H1 (cell line): ENCODE data around the gene SMARCAL1. TPM values are rescaled to one million over a fixed set of nuclear protein-coding genes. Genes with fewer than 3 reads are reported as not detected.
A peak's percentile ranks its signal among the peaks of the same experiment; 100 is the strongest.

Experiments used
- CTCF ChIA-PET: fragments of 300-600 bp; sonication (Branson Sonifier 250); formaldehyde crosslinking; loops from one replicate; lab custom pipeline; 2021; ENCODE audit not compliant: partially characterized antibody; lab: Charles Lee
- POLR2A ChIA-PET: fragments of 300-600 bp; sonication (Branson Sonifier 250); formaldehyde crosslinking; loops from one replicate; lab custom pipeline; 2021; ENCODE audit warnings: inconsistent platforms; ENCODE audit not compliant: partially characterized antibody; lab: Charles Lee
- DNase-seq, 2 experiments: peaks; one replicate each; pipeline versions ENCODE4 v3.0.0 to v3.0.0-alpha.2; 2010 to 2022; ENCODE audit warnings: low spot score in 2 of 2, low read depth in 1 of 2, mixed read lengths in 1 of 2
- FAIRE-seq: peaks from 2 replicates; lab custom pipeline; 2011; peaks lifted over from hg19 to GRCh38; lab: Jason Lieb, UNC
- H2AFZ ChIP-seq: 2 replicates; pipeline ENCODE4 v1.8.1; 2012; ENCODE audit warnings: low read length, inconsistent platforms
- H2AK5ac ChIP-seq: 2 replicates; pipeline ENCODE4 v1.6.1; 2013; ENCODE audit warnings: low read depth, low read length
- H2BK120ac ChIP-seq: replicated peaks from 2 replicates; pipeline ENCODE3; 2013; ENCODE audit warnings: low read depth, low read length, inconsistent platforms
- H2BK12ac ChIP-seq: 2 replicates; pipeline ENCODE4 v1.6.1; 2013; ENCODE audit warnings: low read depth, low read length
- H2BK15ac ChIP-seq: 2 replicates; pipeline ENCODE4 v1.6.1; 2013; ENCODE audit warnings: low read length
- H2BK20ac ChIP-seq: 2 replicates; pipeline ENCODE4 v1.6.1; 2013; ENCODE audit warnings: low read length
- H2BK5ac ChIP-seq: 2 replicates; pipeline ENCODE4 v1.6.1; 2013; ENCODE audit warnings: low read depth, low read length
- H3K14ac ChIP-seq: 2 replicates; pipeline ENCODE4 v1.6.1; 2013; ENCODE audit warnings: inconsistent platforms; ENCODE audit not compliant: insufficient read length
- H3K18ac ChIP-seq: 2 replicates; pipeline ENCODE4 v1.6.1; 2013; ENCODE audit warnings: low read length; ENCODE audit errors: extremely low read depth
- H3K23ac ChIP-seq: 2 replicates; pipeline ENCODE4 v1.6.1; 2013; ENCODE audit warnings: inconsistent platforms; ENCODE audit not compliant: insufficient read length
- H3K23me2 ChIP-seq: 2 replicates; pipeline ENCODE4 v1.6.1; 2013; ENCODE audit warnings: low read depth, low read length
- H3K27ac ChIP-seq: 2 replicates; pipeline ENCODE4 v1.6.1; 2011; ENCODE audit warnings: low read depth, low read length, inconsistent platforms
- H3K27me3 ChIP-seq, 4 experiments: replicated peaks in 1 of 4; 1 replicate in 1 of 4; 2 replicates in 3 of 4; pipeline versions ENCODE4 v1.6.1 to v1.8.1; 2011 to 2013; ENCODE audit warnings: low read length in 3 of 4, mild to moderate bottlenecking in 3 of 4, inconsistent platforms in 2 of 4, mixed read lengths in 2 of 4, moderate library complexity in 1 of 4; ENCODE audit not compliant: control insufficient read depth in 3 of 4, insufficient read depth in 3 of 4; ENCODE audit errors: extremely low read depth in 1 of 4
- H3K36me3 ChIP-seq, 4 experiments: 2 replicates each; pipeline versions ENCODE4 v1.6.1 to v1.8.1; 2011 to 2013; ENCODE audit warnings: mild to moderate bottlenecking in 4 of 4, low read length in 3 of 4, moderate library complexity in 2 of 4, control low read depth in 1 of 4, inconsistent platforms in 1 of 4; ENCODE audit not compliant: insufficient read depth in 4 of 4, control insufficient read depth in 2 of 4
- H3K4ac ChIP-seq: replicated peaks from 2 replicates; pipeline ENCODE3; 2013; ENCODE audit warnings: low read length, low read depth, mixed read lengths, inconsistent platforms; ENCODE audit not compliant: insufficient read length
- H3K4me1 ChIP-seq, 4 experiments: replicated peaks in 1 of 4; 1 replicate in 1 of 4; 2 replicates in 3 of 4; pipeline versions ENCODE4 v1.6.1 to v1.8.1; 2011 to 2013; ENCODE audit warnings: low read length in 3 of 4, inconsistent platforms in 2 of 4, mixed read lengths in 1 of 4; ENCODE audit not compliant: insufficient read depth in 4 of 4, control insufficient read depth in 3 of 4
- H3K4me2 ChIP-seq, 2 experiments: 2 replicates each; pipeline versions ENCODE4 v1.6.1 to v1.8.1; 2011 to 2013; ENCODE audit warnings: low read depth in 2 of 2, low read length in 2 of 2, control low read depth in 1 of 2, inconsistent platforms in 1 of 2, mild to moderate bottlenecking in 1 of 2; ENCODE audit not compliant: insufficient read depth in 1 of 2
- H3K4me3 ChIP-seq, 4 experiments: fragments of 200-600, 300-600 bp in 1 of 4; sonication (generic), shearing (Covaris generic), sonication (Bioruptor Twin) in 1 of 4; 2 replicates each; pipeline versions ENCODE4 v1.5.1 to v1.8.1; 2011 to 2016; ENCODE audit warnings: low read length in 4 of 4, low read depth in 3 of 4, control low read depth in 2 of 4, inconsistent platforms in 2 of 4, mild to moderate bottlenecking in 2 of 4, mixed read lengths in 1 of 4, moderate library complexity in 1 of 4; ENCODE audit not compliant: insufficient read depth in 2 of 4; ENCODE audit errors: extremely low read depth in 1 of 4
- H3K56ac ChIP-seq: replicated peaks from 2 replicates; pipeline ENCODE3; 2013; ENCODE audit warnings: low read depth, mild to moderate bottlenecking, mixed read lengths, low read length, inconsistent platforms; ENCODE audit not compliant: insufficient read length
- H3K79me1 ChIP-seq: 2 replicates; pipeline ENCODE4 v1.6.1; 2013; ENCODE audit warnings: low read depth, low read length, control low read depth
- H3K79me2 ChIP-seq, 2 experiments: 2 replicates each; pipeline versions ENCODE4 v1.6.1 to v1.8.1; 2012 to 2013; ENCODE audit warnings: low read length in 2 of 2, mild to moderate bottlenecking in 2 of 2, inconsistent platforms in 1 of 2; ENCODE audit not compliant: insufficient read depth in 2 of 2, control insufficient read depth in 1 of 2
- H3K9ac ChIP-seq, 4 experiments: replicated peaks in 1 of 4; 1 replicate in 1 of 4; 2 replicates in 3 of 4; pipeline versions ENCODE4 v1.6.1 to v1.8.1; 2011 to 2013; ENCODE audit warnings: low read depth in 3 of 4, low read length in 3 of 4, control low read depth in 2 of 4, mild to moderate bottlenecking in 2 of 4, moderate library complexity in 2 of 4, inconsistent platforms in 1 of 4; ENCODE audit errors: extremely low read depth in 1 of 4
- H3K9me3 ChIP-seq, 2 experiments: 2 replicates each; pipeline versions ENCODE4 v1.6.1 to v1.8.1; 2012 to 2013; ENCODE audit warnings: mild to moderate bottlenecking in 2 of 2, moderate library complexity in 2 of 2, control low read depth in 1 of 2, inconsistent platforms in 1 of 2, low read depth in 1 of 2, low read length in 1 of 2, mixed read lengths in 1 of 2; ENCODE audit not compliant: insufficient read depth in 2 of 2
- H4K20me1 ChIP-seq, 2 experiments: replicated peaks in 1 of 2; 2 replicates each; pipeline versions ENCODE3 to v1.8.1; 2011 to 2013; ENCODE audit warnings: inconsistent platforms in 2 of 2, low read length in 2 of 2, mild to moderate bottlenecking in 1 of 2; ENCODE audit not compliant: insufficient read depth in 2 of 2, control insufficient read depth in 1 of 2
- H4K5ac ChIP-seq: 2 replicates; pipeline ENCODE4 v1.6.1; 2013; ENCODE audit warnings: low read length, low read depth, mixed read lengths, inconsistent platforms; ENCODE audit not compliant: insufficient read length
- H4K8ac ChIP-seq: 2 replicates; pipeline ENCODE4 v1.8.0; 2013; ENCODE audit warnings: mild to moderate bottlenecking, moderate library complexity, low read length, inconsistent platforms; ENCODE audit not compliant: insufficient read depth; ENCODE audit errors: extremely low read depth
- H4K91ac ChIP-seq: replicated peaks from 2 replicates; pipeline ENCODE3; 2013; ENCODE audit warnings: low read length, mixed read lengths, inconsistent platforms; ENCODE audit not compliant: insufficient read length
- PHF8 ChIP-seq: fragments of 200-600 bp; sonication (generic); conservative IDR thresholded peaks from 2 replicates; pipeline ENCODE4 v1.7.1; 2012; ENCODE audit warnings: low read depth, mild to moderate bottlenecking, inconsistent platforms, low read length, moderate library complexity
- POLR2AphosphoS5 ChIP-seq: IDR thresholded peaks from 2 replicates; pipeline ENCODE4 v1.6.1; 2011; ENCODE audit warnings: low read depth, low read length
- WGBS, 2 experiments: shearing (Covaris generic) in 1 of 2; methylation state at CpG; one replicate each; pipeline versions ENCODE4 v1.1.6 to v1.1.7; 2013 to 2015; ENCODE audit warnings: low lambda C conversion rate in 2 of 2, mixed read lengths in 2 of 2, inconsistent platforms in 1 of 2, low coverage in 1 of 2, missing lambda C conversion rate in 1 of 2; ENCODE audit not compliant: insufficient replicate concordance in 2 of 2, insufficient coverage in 1 of 2, insufficient read length in 1 of 2; ENCODE audit errors: extremely low coverage in 1 of 2, missing lambda C conversion rate in 1 of 2; 5-methylcytosine and 5-hydroxymethylcytosine counted together
- polyA plus RNA-seq, 7 experiments: library from polyadenylated mRNA; depleted of rRNA in 3 of 7; stranded (reverse) in 5 of 7; unstranded in 2 of 7; fragments of >200 nt in 5 of 7; fragments of 200-250 nt in 2 of 7; gene quantifications; 1 replicate in 5 of 7; 2 replicates in 1 of 7; 4 replicates in 1 of 7; pipeline versions ENCODE4 v1.2.1 to v1.2.3, GENCODE V29; 2011 to 2013; ENCODE audit warnings: missing spikeins in 2 of 7, mixed read lengths in 2 of 7
- total RNA-seq: library from RNA; stranded (reverse); fragmentation: NEBNext Ultra II Directional; extraction: Animal tissue kit (Norgen Biotek cat#: 25700); gene quantifications from 2 replicates; pipeline ENCODE4 v1.2.1, GENCODE V29; 2021

Gene SMARCAL1
- total and polyA plus RNA-seq, 2 of the 8 experiments (the other 6 are each of a cell fraction or from before 2014, with no cell fraction given): 17.6 to 17.9 TPM

- H3K4me2 ChIP-seq: no peak overlapping the region
- no peak for DNase-seq
- H3K79me2 ChIP-seq: peaks cover 16 to 47% of the 10 kb centered on the region in 2 experiments
Measured at GRCh38 chr2:216501854-216502253, 89.6 kb downstream of the SMARCAL1 start.

More at GRCh38 chr2:216501854-216502253, 89.6 kb downstream of the SMARCAL1 start:
- Histone ChIP-seq H4K20me1 (peaks cover 5 to 18% of the 10 kb centered on the region in 2 experiments), H4K8ac (no peak overlapping the region), H4K91ac (no peak overlapping the region), H3K4me1 (peaks cover 2 to 12% (median 4%) of the 10 kb centered on the region in 4 experiments; a peak in 6 of 7 replicates), H2BK20ac (no peak overlapping the region), H3K56ac (no peak overlapping the region), H3K27me3 (no peaks in the 10 kb centered on the region), H3K4ac (no peak overlapping the region), H4K5ac (no peak overlapping the region), H3K4me3 (no peak overlapping the region), H3K18ac (no peak overlapping the region), H2AFZ (no peak overlapping the region), H3K14ac (no peak overlapping the region), H2BK120ac (no peak overlapping the region), H3K79me1 (0 out of 2 replicates have a peak, but pooled peaks cover 5% of the 10 kb centered on the region), H2BK5ac (no peak overlapping the region), H3K36me3 (peaks cover 32 to 77% (median 56%) of the 10 kb centered on the region in 4 experiments), H3K23ac (no peak overlapping the region), H2BK15ac (no peak overlapping the region), H3K9ac (peak overlapping the region in 1 of 4 experiments; percentile 18; a peak in 3 of 7 replicates), H2AK5ac (no peak overlapping the region), H3K23me2 (peaks cover 10% of the 10 kb centered on the region), H2BK12ac (no peak overlapping the region), H3K27ac (no peak overlapping the region), H3K9me3 (no peaks in the 10 kb centered on the region)
- CTCF ChIA-PET: interaction anchor here (1.2 kb wide), 1 partner anchor 98 kb away, joined by 3 read pairs; no protein-coding TSS in a partner anchor
- POLR2A ChIA-PET: interaction anchor here (0.7 to 7.2 kb wide), 14 partner anchors 8 to 290 kb away, joined by 3 to 65 read pairs (median 4); partner anchors contain the start of gene SMARCAL1
- no peak for FAIRE-seq
- TF ChIP-seq POLR2AphosphoS5 (peak; percentile 55; the same call in 1 of the 2 replicates), PHF8 (no peak)
- 91% methylated on average over 8 of the region's 8 CpGs; no CpG with 5 or more reads in 1 of the 2 experiments for WGBS, 2 experiments
